Measurements from ENCODE around the gene SLMAP. TPM values are rescaled to one million over a fixed set of nuclear protein-coding genes. Genes with fewer than 3 reads are reported as not detected.

Gene SLMAP
- total RNA-seq, 1 donor from 2014 or later: 52.0 TPM

DNA sequence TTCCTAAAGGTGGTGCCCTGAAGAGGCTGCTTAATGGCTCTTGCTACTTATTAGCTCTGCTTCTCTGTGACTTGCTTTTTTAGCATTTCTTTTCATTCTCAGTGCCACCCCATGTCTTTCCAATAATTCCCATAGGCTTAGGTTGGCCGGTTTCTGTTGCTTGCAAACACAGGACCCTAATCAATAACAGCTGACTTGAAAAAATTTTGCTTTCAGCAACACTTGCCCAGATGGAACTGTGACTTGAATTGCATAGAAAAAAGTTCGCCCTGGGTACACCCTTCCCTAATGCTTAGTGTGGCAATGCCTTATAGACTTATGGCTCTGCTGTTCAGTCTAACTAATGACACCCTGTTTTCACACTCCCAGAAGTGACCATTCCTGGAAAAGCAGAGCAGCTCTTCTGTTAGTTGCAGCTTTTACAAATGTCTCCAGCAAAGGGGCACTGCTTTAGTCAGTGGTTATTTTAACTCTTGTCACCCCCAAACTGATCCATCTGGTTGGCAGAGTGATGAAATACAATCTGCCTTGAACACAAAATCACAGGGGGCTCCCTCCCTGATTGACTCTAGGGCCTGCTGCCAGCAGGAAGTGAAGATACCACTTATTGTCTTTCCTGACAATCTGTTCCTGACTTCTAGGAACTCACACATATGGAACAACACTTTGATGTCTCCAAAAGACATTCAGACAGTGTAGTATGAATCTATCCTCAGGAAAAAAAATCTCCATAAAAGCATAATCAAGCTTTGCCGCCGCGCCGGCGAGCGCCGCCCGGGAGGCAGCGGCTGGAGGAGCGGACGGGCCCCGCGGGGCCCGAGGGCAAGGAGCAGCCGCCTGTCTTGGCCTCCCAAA lies 9.7 kb upstream of the SLMAP start:
- H3K9me3 Mint-ChIP-seq (ENCODE audit: unreplicated experiment): peaks cover 1% of the 10 kb centered on the region

DNA sequence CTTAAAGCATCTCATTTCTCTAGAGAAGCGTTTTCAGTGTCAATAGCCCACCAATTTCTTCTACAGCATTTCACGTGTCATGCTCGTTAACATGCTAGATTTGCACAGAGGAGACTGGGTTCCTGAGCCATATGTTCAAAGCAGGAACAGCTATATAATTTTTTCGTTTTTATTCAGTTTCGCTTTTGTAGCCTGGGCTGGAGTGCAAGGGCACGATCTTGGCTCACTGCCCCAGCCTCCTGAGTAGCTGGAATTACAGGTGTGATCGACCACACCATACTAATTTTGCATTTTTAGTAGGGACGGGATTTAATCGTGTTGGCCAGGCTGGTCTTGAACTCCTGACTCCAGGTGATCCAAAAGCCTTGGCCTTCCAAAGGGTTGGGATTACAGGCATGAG lies 6.6 kb upstream of the SLMAP start:
- TF ChIP-seq, protein P1, sequence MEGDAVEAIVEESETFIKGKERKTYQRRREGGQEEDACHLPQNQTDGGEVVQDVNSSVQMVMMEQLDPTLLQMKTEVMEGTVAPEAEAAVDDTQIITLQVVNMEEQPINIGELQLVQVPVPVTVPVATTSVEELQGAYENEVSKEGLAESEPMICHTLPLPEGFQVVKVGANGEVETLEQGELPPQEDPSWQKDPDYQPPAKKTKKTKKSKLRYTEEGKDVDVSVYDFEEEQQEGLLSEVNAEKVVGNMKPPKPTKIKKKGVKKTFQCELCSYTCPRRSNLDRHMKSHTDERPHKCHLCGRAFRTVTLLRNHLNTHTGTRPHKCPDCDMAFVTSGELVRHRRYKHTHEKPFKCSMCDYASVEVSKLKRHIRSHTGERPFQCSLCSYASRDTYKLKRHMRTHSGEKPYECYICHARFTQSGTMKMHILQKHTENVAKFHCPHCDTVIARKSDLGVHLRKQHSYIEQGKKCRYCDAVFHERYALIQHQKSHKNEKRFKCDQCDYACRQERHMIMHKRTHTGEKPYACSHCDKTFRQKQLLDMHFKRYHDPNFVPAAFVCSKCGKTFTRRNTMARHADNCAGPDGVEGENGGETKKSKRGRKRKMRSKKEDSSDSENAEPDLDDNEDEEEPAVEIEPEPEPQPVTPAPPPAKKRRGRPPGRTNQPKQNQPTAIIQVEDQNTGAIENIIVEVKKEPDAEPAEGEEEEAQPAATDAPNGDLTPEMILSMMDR (IDR thresholded peaks at IDR 0.05; ENCODE audit: partially characterized antibody, unreplicated experiment): no peak
- no peak overlapping the region for H3K27ac Mint-ChIP-seq (ENCODE audit: unreplicated experiment)
- DNase-seq: no peak
- peaks cover 1% of the 10 kb centered on the region for H3K4me1 Mint-ChIP-seq (ENCODE audit: low read depth, unreplicated experiment)
- peaks cover 1% of the 10 kb centered on the region for H3K9me3 Mint-ChIP-seq (ENCODE audit: unreplicated experiment)
- H3K4me3 Mint-ChIP-seq (ENCODE audit: unreplicated experiment): no peak overlapping the region
- no peaks in the 10 kb centered on the region for H3K36me3 Mint-ChIP-seq (ENCODE audit: unreplicated experiment)
- H3K27me3 Mint-ChIP-seq (ENCODE audit: unreplicated experiment): no peaks in the 10 kb centered on the region

More for the DNA sequence above, 9.7 kb upstream of the SLMAP start:
- TF ChIP-seq, protein P1 (IDR thresholded peaks at IDR 0.05; ENCODE audit: partially characterized antibody, unreplicated experiment): no peak
- no peak overlapping the region for H3K27ac Mint-ChIP-seq (ENCODE audit: unreplicated experiment)
- DNase-seq: no peak
- H3K27me3 Mint-ChIP-seq (ENCODE audit: unreplicated experiment): no peaks in the 10 kb centered on the region
- H3K36me3 Mint-ChIP-seq (ENCODE audit: unreplicated experiment): no peaks in the 10 kb centered on the region
- H3K4me3 Mint-ChIP-seq (ENCODE audit: unreplicated experiment): no peak overlapping the region
- peaks cover 1% of the 10 kb centered on the region for H3K4me1 Mint-ChIP-seq (ENCODE audit: low read depth, unreplicated experiment)

DNA sequence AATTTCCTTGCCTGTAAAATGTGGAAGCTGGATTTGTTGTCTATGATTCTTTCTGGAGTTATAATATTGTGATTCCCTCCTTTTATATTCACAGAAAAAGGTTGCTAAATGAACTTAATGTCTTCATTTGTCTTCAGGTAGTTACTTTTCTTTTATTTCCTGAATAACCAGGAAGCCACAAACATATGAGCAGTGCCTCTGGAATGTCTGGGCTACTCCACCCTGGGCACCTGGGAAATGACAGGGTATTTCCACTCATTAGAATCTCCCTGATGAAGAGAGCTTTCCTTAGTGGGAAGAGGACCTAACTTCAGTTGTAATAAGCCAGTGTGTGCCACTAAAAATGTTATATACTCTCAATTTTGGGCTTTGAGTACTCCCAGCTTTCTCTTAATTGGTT lies 3.8 kb upstream of the SLMAP start:
- no peak overlapping the region for H3K27ac Mint-ChIP-seq (ENCODE audit: unreplicated experiment)
- no peak overlapping the region for H3K4me3 Mint-ChIP-seq (ENCODE audit: unreplicated experiment)
- TF ChIP-seq, protein P1 (IDR thresholded peaks at IDR 0.05; ENCODE audit: partially characterized antibody, unreplicated experiment): no peak

DNA sequence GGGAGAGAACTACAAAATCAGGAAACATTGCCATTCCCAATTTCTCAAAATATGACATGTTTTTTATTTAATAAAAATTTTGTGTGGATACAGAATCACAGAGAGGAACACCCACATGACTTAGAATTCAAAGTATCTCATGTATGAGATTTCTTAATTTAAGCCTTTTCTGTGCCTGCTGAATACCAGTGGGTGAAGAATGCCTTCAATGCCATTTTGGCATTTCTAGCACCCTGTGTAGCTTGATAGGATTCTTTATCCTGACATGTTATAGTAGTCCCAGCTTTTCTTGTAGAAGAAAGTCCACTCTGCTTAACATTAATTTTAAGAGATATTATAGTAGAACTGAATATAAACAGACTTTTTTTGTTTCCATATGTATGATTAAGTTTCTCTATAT lies 3.1 kb upstream of the SLMAP start:
- peaks cover 4% of the 10 kb centered on the region for H3K9me3 Mint-ChIP-seq (ENCODE audit: unreplicated experiment)
- DNase-seq: no peak

More for the DNA sequence above, 3.8 kb upstream of the SLMAP start:
- peaks cover 4% of the 10 kb centered on the region for H3K27me3 Mint-ChIP-seq (ENCODE audit: unreplicated experiment)
- DNase-seq: no peak
- peaks cover 2% of the 10 kb centered on the region for H3K4me1 Mint-ChIP-seq (ENCODE audit: low read depth, unreplicated experiment)
- H3K36me3 Mint-ChIP-seq (ENCODE audit: unreplicated experiment): no peaks in the 10 kb centered on the region
- peaks cover 4% of the 10 kb centered on the region for H3K9me3 Mint-ChIP-seq (ENCODE audit: unreplicated experiment)

DNA sequence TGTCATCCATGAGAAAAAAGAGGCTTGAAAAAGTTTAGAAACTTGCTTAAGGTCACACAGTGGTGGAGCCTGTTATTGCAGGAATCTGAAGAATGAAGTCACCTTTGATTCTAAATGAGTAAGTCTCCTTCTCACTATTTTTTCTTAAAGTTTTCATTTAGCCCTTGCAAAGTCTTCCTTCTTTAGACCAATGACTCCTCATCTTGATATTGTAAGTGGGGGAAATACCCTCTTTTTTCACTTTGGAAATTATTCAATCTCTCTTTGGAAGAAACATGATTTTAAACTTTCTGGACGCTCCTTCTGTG lies 787 bp upstream of the SLMAP start:
- peaks cover 4% of the 10 kb centered on the region for H3K27me3 Mint-ChIP-seq (ENCODE audit: unreplicated experiment)
- TF ChIP-seq, protein P1 (IDR thresholded peaks at IDR 0.05; ENCODE audit: partially characterized antibody, unreplicated experiment): peak; percentile 10
- H3K4me3 Mint-ChIP-seq (ENCODE audit: unreplicated experiment): peak overlapping the region; percentile 87
- no peak for DNase-seq
- H3K27ac Mint-ChIP-seq (ENCODE audit: unreplicated experiment): peak overlapping the region; percentile 93
- peaks cover 10% of the 10 kb centered on the region for H3K4me1 Mint-ChIP-seq (ENCODE audit: low read depth, unreplicated experiment)
- H3K36me3 Mint-ChIP-seq (ENCODE audit: unreplicated experiment): no peaks in the 10 kb centered on the region
- peaks cover 2% of the 10 kb centered on the region for H3K9me3 Mint-ChIP-seq (ENCODE audit: unreplicated experiment)

More for the DNA sequence above, 3.1 kb upstream of the SLMAP start:
- Mint-ChIP-seq H3K4me3 (ENCODE audit: unreplicated experiment) (no peak overlapping the region), H3K4me1 (ENCODE audit: low read depth, unreplicated experiment) (peaks cover 7% of the 10 kb centered on the region), H3K36me3 (ENCODE audit: unreplicated experiment) (no peaks in the 10 kb centered on the region), H3K27me3 (ENCODE audit: unreplicated experiment) (peaks cover 4% of the 10 kb centered on the region), H3K27ac (ENCODE audit: unreplicated experiment) (no peak overlapping the region)
- TF ChIP-seq, protein P1 (IDR thresholded peaks at IDR 0.05; ENCODE audit: partially characterized antibody, unreplicated experiment): no peak

All from glutamatergic neuron (in vitro differentiated cells).